Mesothelial cell of epicardium (in vitro differentiated cells): ENCODE results near the gene TNPO1. TPM values are rescaled to one million over a fixed set of nuclear protein-coding genes. Genes with fewer than 3 reads are reported as not detected.
A peak's percentile ranks its signal among the peaks of the same experiment; 100 is the strongest.
"Not testable (repeated sequence)": the region's sequence is repeated elsewhere in the genome, so short reads cannot be mapped to it uniquely, and the experiment has no call there.

Source experiments
- DNase-seq, 2 experiments: peaks; one replicate each; pipeline ENCODE4 v3.0.0; 2021; ENCODE audit warnings: low spot score in 2 of 2; ENCODE audit not compliant: unreplicated experiment in 2 of 2
- H3K27ac Mint-ChIP-seq: 2 replicates; pipeline ENCODE4 v1.8.0; 2021; ENCODE audit warnings: mixed read lengths
- H3K27me3 Mint-ChIP-seq: 2 replicates; pipeline ENCODE4 v1.8.0; 2021; ENCODE audit warnings: low read depth, mixed read lengths
- H3K36me3 Mint-ChIP-seq: 2 replicates; pipeline ENCODE4 v1.8.0; 2021; ENCODE audit warnings: mixed read lengths
- H3K4me1 Mint-ChIP-seq: 2 replicates; pipeline ENCODE4 v1.8.0; 2021; ENCODE audit warnings: mixed read lengths
- H3K4me3 Mint-ChIP-seq: 2 replicates; pipeline ENCODE4 v1.8.0; 2021; ENCODE audit warnings: mild to moderate bottlenecking, moderate library complexity, mixed read lengths
- H3K9me3 Mint-ChIP-seq: 2 replicates; pipeline ENCODE4 v1.8.0; 2021; ENCODE audit warnings: mixed read lengths
- CTCF ChIP-seq: fragments of 200-600 bp; sonication (generic); IDR thresholded peaks from one replicate; pipeline ENCODE4 v1.5.0; 2021; ENCODE audit warnings: antibody characterized with exemption; ENCODE audit not compliant: unreplicated experiment
- total RNA-seq: library from RNA; stranded (reverse); gene quantifications from 3 replicates; pipeline ENCODE4 v1.2.1, GENCODE V29; 2021

Gene TNPO1
- total RNA-seq, 1 donor from 2014 or later = 127 TPM

GRCh38 chr5:72920690-72921502 lies 104.4 kb downstream of the TNPO1 start:
- Mint-ChIP-seq H3K27me3 (no peaks in the 10 kb centered on the region), H3K4me1 (peaks cover 17% of the 10 kb centered on the region), H3K4me3 (no peak overlapping the region), H3K9me3 (no peaks in the 10 kb centered on the region), H3K36me3 (peaks cover 3% of the 10 kb centered on the region), H3K27ac (no peak overlapping the region)
- TF ChIP-seq CTCF = no peak
- DNase-seq = no peak

DNA sequence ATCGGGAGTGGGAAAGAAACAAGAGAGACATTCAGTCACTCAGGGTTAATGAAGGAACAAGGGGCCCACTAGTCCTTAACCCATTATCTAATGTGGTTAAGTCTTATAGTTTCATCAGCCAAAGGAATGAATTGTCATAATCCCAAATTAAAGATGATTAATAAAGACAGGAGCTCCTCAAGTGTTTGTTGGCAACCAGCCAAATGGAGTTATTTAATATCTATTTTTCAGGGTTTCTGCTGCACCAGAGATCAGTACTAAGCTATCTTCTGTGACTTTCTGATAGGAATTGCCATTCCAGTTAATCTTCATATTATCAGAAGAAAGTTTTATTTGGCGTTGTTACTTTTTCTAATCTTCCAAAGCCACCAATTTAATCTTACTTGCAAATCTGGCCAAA lies 105.4 kb downstream of the TNPO1 start:
- Mint-ChIP-seq H3K4me1 (peaks cover 17% of the 10 kb centered on the region), H3K9me3 (peaks cover 5% of the 10 kb centered on the region), H3K27ac (peak overlapping the region; percentile 45), H3K36me3 (peaks cover 5% of the 10 kb centered on the region), H3K4me3 (no peak overlapping the region), H3K27me3 (no peaks in the 10 kb centered on the region)
- DNase-seq = no peak
- TF ChIP-seq CTCF = no peak

GRCh38 chr5:72922422-72922821 lies 106.0 kb downstream of the TNPO1 start:
- Mint-ChIP-seq H3K4me3 (no peak overlapping the region), H3K9me3 (peaks cover 5% of the 10 kb centered on the region), H3K27ac (no peak overlapping the region), H3K27me3 (no peaks in the 10 kb centered on the region), H3K36me3 (peaks cover 5% of the 10 kb centered on the region), H3K4me1 (peaks cover 17% of the 10 kb centered on the region)
- no peak for TF ChIP-seq CTCF
- DNase-seq = no peak

GRCh38 chr5:72925336-72926010 lies 109.0 kb downstream of the TNPO1 start:
- H3K4me3 Mint-ChIP-seq = no peak overlapping the region
- H3K27me3 Mint-ChIP-seq = no peaks in the 10 kb centered on the region
- H3K4me1 Mint-ChIP-seq = peaks cover 17% of the 10 kb centered on the region
- H3K36me3 Mint-ChIP-seq = peaks cover 5% of the 10 kb centered on the region
- no peak for DNase-seq
- H3K9me3 Mint-ChIP-seq = peaks cover 5% of the 10 kb centered on the region
- H3K27ac Mint-ChIP-seq = no peak overlapping the region
- no peak for TF ChIP-seq CTCF

DNA sequence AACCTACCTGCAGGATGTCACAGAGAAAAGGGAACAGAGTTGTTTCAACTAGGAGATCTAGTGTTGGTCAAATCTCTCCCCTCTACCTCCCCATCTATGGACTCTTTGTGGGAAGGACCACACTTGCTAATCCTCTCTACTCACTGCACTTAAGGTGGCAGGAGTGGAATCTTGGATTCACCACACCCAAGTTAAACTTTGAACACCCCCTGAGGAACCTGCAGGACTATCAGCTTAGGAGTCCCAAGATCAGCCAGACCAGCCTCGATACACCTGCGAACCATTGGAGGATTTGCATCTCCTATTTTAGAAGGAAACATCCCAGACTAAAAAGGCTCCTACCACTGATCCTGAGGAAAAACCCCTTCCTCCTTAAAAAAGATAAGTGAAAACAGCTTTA lies 116.2 kb downstream of the TNPO1 start:
- not testable (repeated sequence) for H3K27me3 Mint-ChIP-seq, DNase-seq, H3K36me3 Mint-ChIP-seq, H3K27ac Mint-ChIP-seq, H3K4me1 Mint-ChIP-seq, H3K4me3 Mint-ChIP-seq
- H3K9me3 Mint-ChIP-seq = peaks cover 19% of the 10 kb centered on the region

DNA sequence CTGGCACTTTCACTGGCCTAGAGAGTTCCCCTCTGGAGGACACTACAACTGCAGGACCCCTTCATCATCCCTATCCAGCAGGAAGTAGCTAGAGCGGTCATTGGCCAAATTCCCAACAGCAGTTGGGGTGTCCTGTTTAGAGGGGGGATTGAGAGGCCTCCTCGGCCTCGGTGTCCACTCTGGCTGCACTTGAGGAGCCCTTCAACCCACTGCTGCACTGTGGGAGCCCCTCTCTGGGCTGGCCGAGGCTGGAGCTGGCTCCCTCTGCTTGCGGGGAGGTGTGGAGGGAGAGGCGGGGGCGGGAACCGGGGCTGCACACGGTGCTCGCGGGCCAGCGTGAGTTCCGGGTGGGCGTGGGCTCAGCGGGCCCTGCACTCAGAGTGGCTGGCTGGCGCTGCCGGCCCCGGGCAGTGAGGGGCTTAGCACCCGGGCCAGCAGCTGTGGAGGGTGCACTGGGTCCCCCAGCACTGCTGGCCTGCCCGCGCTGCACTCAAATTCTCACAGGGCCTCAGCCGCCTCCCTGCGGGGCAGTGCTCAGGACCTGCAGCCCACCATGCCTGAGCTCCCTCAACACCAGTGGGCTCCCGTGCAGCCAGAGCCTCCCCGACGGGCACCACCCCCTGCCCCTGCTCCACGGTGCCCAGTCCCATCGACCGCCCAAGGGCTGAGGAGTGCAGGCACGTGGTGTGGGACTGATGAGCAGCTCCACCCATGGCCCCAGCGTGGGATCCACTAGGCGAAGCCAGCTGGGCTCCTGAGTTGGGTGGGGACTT lies 118.7 kb downstream of the TNPO1 start:
- not testable (repeated sequence) for H3K27me3 Mint-ChIP-seq, H3K36me3 Mint-ChIP-seq, DNase-seq, H3K4me1 Mint-ChIP-seq, H3K4me3 Mint-ChIP-seq, H3K27ac Mint-ChIP-seq
- H3K9me3 Mint-ChIP-seq = peaks cover 19% of the 10 kb centered on the region
